Progenitor cell of endocrine pancreas (in vitro differentiated cells): ENCODE results near the gene PAQR8. TPM values are rescaled to one million over a fixed set of nuclear protein-coding genes. Genes with fewer than 3 reads are reported as not detected.

Experiments
- DNase-seq: peaks from one replicate; pipeline ENCODE4 v3.0.0; 2021; ENCODE audit warnings: low spot score; ENCODE audit not compliant: unreplicated experiment
- H3K27ac Mint-ChIP-seq: 2 replicates; pipeline ENCODE4 v1.8.0; 2021; ENCODE audit warnings: mild to moderate bottlenecking, moderate library complexity, mixed read lengths
- H3K27me3 Mint-ChIP-seq: 2 replicates; pipeline ENCODE4 v1.8.0; 2021; ENCODE audit warnings: mixed read lengths
- H3K36me3 Mint-ChIP-seq: 2 replicates; pipeline ENCODE4 v1.8.0; 2022; ENCODE audit warnings: mixed read lengths; ENCODE audit not compliant: insufficient read depth
- H3K4me1 Mint-ChIP-seq: 2 replicates; pipeline ENCODE4 v1.8.0; 2021; ENCODE audit warnings: low read depth, mixed read lengths
- H3K4me3 Mint-ChIP-seq: 2 replicates; pipeline ENCODE4 v1.8.0; 2021; ENCODE audit warnings: low read depth, mild to moderate bottlenecking, moderate library complexity, mixed read lengths
- H3K9me3 Mint-ChIP-seq: 2 replicates; pipeline ENCODE4 v1.8.0; 2021; ENCODE audit warnings: low read depth, mixed read lengths
- total RNA-seq: library from RNA; stranded (reverse); gene quantifications from 2 replicates; pipeline ENCODE4 v1.2.1, GENCODE V29; 2021
- TF ChIP-seq, protein P1 (sequence below): fragments of 200-600 bp; sonication (generic); IDR thresholded peaks from one replicate; pipeline ENCODE4 v1.5.0; 2021; ENCODE audit warnings: antibody characterized with exemption, mild to moderate bottlenecking; ENCODE audit not compliant: unreplicated experiment

Gene PAQR8
- total RNA-seq, 1 donor from 2014 or later: 13.9 TPM

DNA sequence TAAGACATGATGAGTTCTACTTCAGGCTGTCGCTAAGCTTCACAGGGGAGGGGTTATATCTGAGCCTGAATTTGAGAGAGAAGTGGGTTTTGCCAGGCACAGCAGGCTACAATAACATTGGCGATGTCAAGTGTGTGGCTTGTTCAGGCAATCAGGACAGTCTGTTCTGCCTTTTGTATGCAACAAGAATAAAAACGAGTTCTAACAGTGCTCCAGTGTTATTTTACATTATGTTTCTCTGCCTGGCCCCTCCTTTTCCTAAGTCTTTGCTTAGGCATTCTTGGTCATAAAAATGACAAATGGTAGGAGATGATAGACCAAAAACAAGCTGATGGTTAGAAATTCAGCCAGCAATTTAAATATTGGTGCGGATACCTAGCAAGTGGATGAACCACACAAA lies 26.8 kb downstream of the PAQR8 start:
- Mint-ChIP-seq H3K4me3 (no peak overlapping the region), H3K27me3 (no peaks in the 10 kb centered on the region), H3K9me3 (peaks cover 16% of the 10 kb centered on the region), H3K4me1 (peaks cover 28% of the 10 kb centered on the region), H3K36me3 (peaks cover 17% of the 10 kb centered on the region), H3K27ac (peak overlapping the region; percentile 95)
- DNase-seq: no peak
- TF ChIP-seq, protein P1, sequence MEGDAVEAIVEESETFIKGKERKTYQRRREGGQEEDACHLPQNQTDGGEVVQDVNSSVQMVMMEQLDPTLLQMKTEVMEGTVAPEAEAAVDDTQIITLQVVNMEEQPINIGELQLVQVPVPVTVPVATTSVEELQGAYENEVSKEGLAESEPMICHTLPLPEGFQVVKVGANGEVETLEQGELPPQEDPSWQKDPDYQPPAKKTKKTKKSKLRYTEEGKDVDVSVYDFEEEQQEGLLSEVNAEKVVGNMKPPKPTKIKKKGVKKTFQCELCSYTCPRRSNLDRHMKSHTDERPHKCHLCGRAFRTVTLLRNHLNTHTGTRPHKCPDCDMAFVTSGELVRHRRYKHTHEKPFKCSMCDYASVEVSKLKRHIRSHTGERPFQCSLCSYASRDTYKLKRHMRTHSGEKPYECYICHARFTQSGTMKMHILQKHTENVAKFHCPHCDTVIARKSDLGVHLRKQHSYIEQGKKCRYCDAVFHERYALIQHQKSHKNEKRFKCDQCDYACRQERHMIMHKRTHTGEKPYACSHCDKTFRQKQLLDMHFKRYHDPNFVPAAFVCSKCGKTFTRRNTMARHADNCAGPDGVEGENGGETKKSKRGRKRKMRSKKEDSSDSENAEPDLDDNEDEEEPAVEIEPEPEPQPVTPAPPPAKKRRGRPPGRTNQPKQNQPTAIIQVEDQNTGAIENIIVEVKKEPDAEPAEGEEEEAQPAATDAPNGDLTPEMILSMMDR: no peak

DNA sequence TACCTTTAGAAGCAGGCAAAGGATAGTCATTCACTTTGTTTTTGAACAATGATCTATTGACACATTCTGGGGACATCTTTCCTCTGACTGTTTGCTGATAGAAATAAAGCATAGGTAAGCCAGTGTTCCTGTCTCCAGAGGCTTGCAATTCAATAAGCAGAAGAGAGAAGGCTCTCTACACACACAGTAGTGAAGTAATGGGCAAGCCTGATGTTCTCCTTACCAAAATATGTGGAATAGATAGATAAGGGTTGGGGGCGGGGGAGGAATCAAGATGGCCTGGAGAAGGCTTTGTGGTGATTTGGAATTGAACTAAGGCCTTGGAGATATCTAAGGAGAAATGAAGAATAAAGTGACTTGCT lies 27.3 kb downstream of the PAQR8 start:
- H3K4me1 Mint-ChIP-seq: peaks cover 28% of the 10 kb centered on the region
- H3K36me3 Mint-ChIP-seq: peaks cover 17% of the 10 kb centered on the region
- H3K27me3 Mint-ChIP-seq: no peaks in the 10 kb centered on the region
- TF ChIP-seq, protein P1: peak; percentile 21
- H3K9me3 Mint-ChIP-seq: peaks cover 12% of the 10 kb centered on the region
- H3K4me3 Mint-ChIP-seq: peak overlapping the region; percentile 38
- DNase-seq: no peak
- H3K27ac Mint-ChIP-seq: peak overlapping the region; percentile 95

DNA sequence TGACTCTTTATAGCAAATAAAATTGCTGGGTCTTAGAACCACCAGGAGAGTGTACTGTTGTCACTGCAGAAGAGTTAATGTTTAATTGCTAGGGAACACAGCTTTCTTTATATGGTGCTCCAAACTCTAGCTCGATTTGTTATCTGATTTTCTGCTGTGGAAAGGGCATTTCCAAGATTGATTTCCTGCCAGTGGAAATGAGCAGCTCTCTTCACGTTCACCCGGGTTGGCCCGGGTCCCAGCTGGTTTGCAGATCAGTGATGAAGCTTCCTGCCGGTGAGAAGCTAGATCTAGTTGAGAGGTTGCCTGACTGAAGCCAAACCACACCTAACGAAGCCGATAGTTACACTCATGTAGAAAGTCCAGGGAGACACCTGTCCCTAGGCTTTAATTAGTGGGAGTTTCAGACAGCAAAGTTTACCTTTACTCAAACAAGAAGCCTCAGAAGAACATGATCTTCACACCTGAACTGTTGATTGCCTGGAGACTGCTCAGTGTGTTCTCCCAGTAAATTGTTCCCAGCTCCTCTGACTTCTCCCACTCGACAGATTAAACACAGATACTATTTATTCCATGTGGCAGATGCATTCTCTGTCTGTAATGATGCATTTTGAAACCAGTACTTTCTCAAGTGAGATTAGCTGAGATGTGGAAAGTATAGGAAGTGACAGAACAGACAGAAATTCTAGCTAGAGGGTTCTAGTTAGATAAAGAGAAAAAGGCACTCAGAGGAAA lies 27.8 kb downstream of the PAQR8 start:
- peaks cover 28% of the 10 kb centered on the region for H3K4me1 Mint-ChIP-seq
- H3K27me3 Mint-ChIP-seq: no peaks in the 10 kb centered on the region
- DNase-seq: no peak
- H3K9me3 Mint-ChIP-seq: peaks cover 11% of the 10 kb centered on the region
- TF ChIP-seq, protein P1: no peak
- H3K27ac Mint-ChIP-seq: peak overlapping the region; percentile 95
- peaks cover 15% of the 10 kb centered on the region for H3K36me3 Mint-ChIP-seq
- peak overlapping the region; percentile 59 for H3K4me3 Mint-ChIP-seq

DNA sequence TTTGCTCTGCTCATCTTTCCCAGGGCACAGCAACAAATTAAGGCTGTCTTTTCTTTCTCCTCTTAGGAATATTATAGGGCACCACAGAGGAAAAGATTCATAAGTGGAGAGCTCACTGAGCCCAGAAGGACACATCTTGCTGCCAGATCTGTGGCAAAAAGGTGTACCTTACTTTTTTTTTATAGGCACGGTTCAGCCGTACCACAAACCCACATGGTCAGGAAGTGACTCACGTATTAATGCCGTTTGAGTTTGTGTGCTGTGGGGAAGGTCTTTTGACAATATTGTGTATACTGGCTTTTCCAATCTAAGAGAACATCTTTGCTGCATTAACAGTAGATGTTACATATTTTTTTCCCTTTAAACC lies 28.4 kb downstream of the PAQR8 start:
- peak overlapping the region; percentile 95 for H3K27ac Mint-ChIP-seq
- peaks cover 29% of the 10 kb centered on the region for H3K4me1 Mint-ChIP-seq
- H3K36me3 Mint-ChIP-seq: peaks cover 11% of the 10 kb centered on the region
- TF ChIP-seq, protein P1: no peak
- no peak for DNase-seq
- H3K9me3 Mint-ChIP-seq: peaks cover 9% of the 10 kb centered on the region
- no peaks in the 10 kb centered on the region for H3K27me3 Mint-ChIP-seq
- H3K4me3 Mint-ChIP-seq: no peak overlapping the region

DNA sequence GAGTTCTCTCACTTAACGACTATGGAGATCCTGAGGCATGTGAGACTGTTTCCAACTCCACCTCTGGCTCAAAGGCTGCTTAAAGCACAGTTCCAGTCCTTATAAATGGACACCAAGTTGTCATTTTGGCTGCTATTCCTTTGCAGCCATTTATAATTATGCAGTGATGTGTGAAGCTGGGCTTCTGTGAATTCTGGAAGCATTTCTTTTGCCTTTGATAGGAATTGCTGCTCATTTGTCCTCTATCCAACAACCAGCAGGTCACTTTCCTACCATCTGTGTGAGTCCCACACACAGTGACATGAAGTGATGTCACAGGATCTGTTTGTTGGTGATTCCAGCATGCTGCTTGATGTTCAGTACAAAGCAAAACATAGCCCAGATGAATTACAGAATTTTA lies 29.6 kb downstream of the PAQR8 start:
- no peak overlapping the region for H3K4me3 Mint-ChIP-seq
- TF ChIP-seq, protein P1: no peak
- H3K9me3 Mint-ChIP-seq: peaks cover 4% of the 10 kb centered on the region
- H3K36me3 Mint-ChIP-seq: peaks cover 4% of the 10 kb centered on the region
- peaks cover 39% of the 10 kb centered on the region for H3K4me1 Mint-ChIP-seq
- DNase-seq: no peak
- peak overlapping the region; percentile 45 for H3K27ac Mint-ChIP-seq
- H3K27me3 Mint-ChIP-seq: no peaks in the 10 kb centered on the region
